GM21717 (cell line): ENCODE data around the gene LRP1B.

Source experiments
- ATAC-seq: cut with Tn5 transposase; IDR thresholded peaks from one replicate; pipeline ENCODE4 v1.9.1; 2021; ENCODE audit warnings: mild to moderate bottlenecking, moderate library complexity; ENCODE audit not compliant: unreplicated experiment

The LRP1B gene

DNA sequence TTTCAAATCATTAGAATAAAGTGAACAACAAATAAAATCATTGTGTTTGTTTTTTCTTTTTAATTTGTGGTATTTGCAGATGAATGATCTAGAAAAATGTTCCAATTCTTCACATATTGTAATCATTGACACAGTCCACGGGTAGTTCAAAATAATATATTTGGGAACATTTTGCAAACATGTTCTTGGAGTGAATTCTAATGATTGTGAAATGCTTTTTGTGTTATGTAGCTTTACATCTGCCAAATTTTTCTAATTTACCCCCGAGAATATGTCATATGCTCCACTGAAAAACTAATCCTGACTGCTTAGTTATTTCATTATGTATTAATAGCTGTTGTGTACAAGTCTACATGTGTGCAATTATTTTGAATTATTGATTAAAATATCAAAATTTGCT lies 1882.2 kb downstream of the LRP1B start:
- ATAC-seq, result no peak

DNA sequence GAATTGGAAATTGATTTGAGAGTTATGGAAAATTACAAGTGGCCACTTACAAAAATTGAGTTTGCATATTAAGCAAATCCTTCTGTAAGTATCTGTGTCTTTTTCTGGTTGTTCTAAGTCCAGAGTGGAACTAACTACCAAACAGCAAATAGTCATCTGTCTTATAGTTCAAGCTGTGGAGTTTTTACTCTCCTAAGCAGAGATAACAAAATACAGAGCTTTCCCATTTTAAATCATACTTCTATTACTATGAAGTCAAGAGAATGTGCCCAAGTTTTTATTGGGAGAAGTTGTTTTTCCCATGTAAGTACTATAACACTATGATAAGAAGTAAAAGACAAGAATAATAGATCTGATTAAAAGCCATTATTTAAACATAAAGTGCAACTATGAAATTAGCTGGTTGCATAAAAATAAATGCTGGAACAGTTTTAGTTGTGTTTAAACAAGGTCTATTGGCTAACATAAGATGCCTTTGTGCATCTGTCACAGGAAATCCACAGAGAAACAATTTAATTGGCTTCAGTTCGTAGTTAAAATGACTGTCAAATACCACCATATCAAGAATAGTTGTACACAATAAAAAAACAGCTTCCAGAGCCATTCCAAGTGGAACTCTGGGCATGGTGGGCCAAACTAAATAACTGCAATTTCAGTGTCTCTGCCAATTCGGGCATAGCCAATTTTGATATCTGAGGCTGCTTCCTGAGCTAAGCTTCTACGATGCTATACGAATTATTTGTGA lies 1883.2 kb downstream of the LRP1B start:
- no peak for ATAC-seq

- no peak for ATAC-seq
Observed at GRCh38 chr2:140246957-140247356, 1883.9 kb downstream of the LRP1B start.

DNA sequence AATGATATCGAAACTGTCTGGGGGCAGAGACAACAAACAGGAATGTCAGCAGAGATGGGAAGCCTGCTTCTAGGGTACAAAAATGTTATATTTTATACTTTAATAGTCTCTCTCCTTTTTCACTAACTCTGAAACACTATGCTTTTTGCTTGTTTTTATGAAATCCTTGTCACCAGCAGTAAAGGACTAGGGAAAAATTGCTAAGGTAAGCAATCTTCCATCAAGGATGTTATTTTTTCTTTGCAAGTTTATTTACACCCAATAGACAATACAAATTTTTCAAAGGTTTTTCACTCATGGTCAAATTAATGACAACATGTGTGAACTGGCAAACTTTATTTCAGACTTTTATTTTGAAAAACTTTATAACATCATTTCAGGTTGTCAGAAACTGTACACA lies 1884.8 kb downstream of the LRP1B start:
- no peak for ATAC-seq

DNA sequence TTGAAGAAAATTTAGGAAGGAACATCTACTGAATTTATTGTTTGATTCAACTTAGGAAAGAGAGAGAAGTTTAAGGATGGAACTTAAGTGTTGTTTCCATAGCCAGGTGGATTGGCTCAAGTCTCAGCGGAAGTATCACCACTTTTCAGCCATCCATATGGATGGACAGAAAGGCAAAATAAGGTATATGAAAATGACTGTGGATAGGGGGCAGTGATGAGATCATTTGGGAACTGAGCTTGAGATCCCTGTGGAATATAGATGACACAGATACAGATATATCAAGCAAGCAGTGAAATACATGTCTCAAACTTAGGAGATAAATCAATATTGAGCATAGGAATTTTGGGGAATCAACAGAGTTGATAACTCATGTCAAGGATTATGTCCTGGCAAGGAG lies 1887.9 kb downstream of the LRP1B start:
- no peak for ATAC-seq

DNA sequence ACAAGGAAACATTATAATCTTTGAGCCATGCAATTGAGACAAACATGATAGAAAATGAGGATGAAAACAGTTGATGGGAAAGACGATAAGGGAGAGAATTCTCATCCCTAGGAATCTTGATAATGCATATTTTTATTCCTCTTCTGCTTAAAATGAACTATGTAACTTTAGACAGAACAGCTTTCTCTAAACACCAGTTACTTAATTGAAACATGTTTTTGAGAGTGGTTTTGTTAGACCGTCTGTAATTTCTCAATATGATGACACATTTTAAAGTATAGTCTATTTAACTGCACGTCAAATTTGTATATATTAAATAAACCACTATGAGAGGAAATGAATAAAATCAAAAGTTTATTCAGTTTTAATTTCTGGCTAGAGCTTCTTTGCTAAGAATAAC lies 1896.7 kb downstream of the LRP1B start:
- ATAC-seq, result no peak

DNA sequence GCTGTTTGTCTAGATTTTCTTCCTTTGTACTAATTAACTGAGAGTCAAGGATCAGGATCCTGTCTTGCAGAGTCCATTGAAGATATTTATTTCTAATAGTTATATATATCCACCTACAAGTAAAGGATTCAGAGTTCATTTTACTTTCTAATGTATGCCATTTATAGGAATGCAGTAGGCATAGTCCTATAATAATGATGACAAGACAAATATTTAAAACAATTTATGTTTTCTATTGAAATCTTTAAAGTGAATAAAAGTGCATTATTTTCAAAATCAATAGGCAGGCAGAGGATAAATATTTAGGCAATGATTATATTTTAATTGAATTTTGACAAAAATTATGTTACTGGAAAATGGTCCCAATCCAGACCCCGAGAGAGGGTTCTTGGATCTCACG lies 1919.9 kb downstream of the LRP1B start:
- no peak for ATAC-seq

- no peak for ATAC-seq
Observed at GRCh38 chr2:140205093-140205492, 1925.7 kb downstream of the LRP1B start.

DNA sequence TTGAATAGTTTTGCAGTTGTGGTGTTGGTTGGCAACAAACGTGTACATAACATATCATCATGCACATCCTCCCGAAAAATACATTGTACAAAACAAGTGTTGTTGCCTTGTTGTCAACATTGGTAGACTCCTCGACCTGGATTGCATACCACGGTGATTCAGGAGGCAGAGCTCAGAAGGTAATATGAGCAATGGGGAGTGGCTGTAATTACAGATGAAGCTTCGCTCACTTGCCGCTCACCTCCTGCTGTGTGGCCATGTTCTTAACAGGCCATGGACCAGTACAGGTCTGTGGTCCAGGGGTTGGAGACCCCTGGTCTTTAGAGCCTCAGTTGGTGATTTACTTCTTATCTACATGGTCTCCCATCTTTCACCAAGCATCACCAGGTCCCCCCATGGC lies 1927.5 kb downstream of the LRP1B start:
- no peak for ATAC-seq

- ATAC-seq, result no peak
Observed at GRCh38 chr2:140201572-140201971, 1929.2 kb downstream of the LRP1B start.

DNA sequence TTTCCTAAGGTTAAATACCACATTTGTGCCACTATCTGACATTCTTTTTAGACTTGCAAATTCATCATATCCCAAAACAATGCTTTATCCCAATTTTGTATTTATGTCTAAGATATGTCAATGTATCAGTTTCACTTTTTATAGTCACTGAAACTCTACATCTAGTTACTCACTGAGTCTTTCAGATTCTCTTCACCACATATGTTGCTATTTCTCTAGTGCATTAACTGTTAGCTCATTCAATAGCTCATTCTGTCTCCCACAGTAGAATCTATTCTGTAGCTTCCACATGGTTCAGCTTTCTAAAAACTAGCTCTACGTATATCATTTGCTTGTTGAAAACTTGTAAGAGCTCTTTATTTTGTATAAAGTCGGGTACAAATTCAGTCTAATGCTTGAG lies 1930.1 kb downstream of the LRP1B start:
- ATAC-seq, result peak; percentile 78

- ATAC-seq, result peak; percentile 78
Observed at GRCh38 chr2:140200307-140200706, 1930.5 kb downstream of the LRP1B start.

- no peak for ATAC-seq
Observed at GRCh38 chr2:140199312-140199711, 1931.5 kb downstream of the LRP1B start.

GRCh38 chr2:140187086-140187485 lies 1943.7 kb downstream of the LRP1B start:
- no peak for ATAC-seq

- ATAC-seq, result no peak
Observed at GRCh38 chr2:140186313-140186712, 1944.5 kb downstream of the LRP1B start.

DNA sequence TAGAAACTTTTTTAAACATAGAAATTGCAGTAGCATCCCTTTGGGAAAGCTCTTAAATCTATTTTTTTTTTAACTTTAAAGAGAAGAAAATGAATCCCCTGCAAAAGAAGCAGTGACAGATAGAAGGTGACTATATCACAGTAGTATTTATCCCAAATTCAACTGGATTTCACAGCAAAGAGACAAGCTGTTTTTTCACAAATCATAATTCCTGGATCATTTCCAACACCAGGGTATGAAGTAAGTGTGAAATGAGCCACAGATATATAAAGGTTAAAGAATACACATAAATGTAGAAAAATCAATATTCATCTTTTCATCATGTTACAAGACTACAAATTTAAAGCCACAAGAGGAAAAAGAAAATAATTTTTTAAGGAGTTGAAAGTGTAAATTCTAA lies 1945.7 kb downstream of the LRP1B start:
- ATAC-seq, result no peak

GRCh38 chr2:140183056-140183765 lies 1947.6 kb downstream of the LRP1B start:
- ATAC-seq, result no peak
